Activated CD4-positive, alpha-beta memory T cell treated with anti-CD3 and anti-CD28 coated beads, Interleukin-2, amount 10 ng/mL, durations not matched to agents 7 days and 5 days (primary cell): ENCODE measurements around the gene RUNX1. TPM values are rescaled to one million over a fixed set of nuclear protein-coding genes. Genes with fewer than 3 reads are reported as not detected.
A peak's percentile ranks its signal among the peaks of the same experiment; 100 is the strongest.
"Not testable (repeated sequence)": the region's sequence is repeated elsewhere in the genome, so short reads cannot be mapped to it uniquely, and the experiment has no call there.

ENCODE experiments used
- CTCF ChIA-PET: fragments of 350-600 bp; sonication (Branson Sonifier 250); formaldehyde crosslinking; loops from one replicate; lab custom pipeline; 2021; ENCODE audit warnings: antibody characterized with exemption, inconsistent platforms; lab: Charles Lee
- POLR2A ChIA-PET: fragments of 350-600 bp; sonication (Branson Sonifier 250); formaldehyde crosslinking; loops from one replicate; lab custom pipeline; 2021; ENCODE audit warnings: antibody characterized with exemption; lab: Charles Lee
- DNase-seq: peaks from one replicate; pipeline ENCODE4 v3.0.0-alpha.2; 2020
- H3K27ac Mint-ChIP-seq: one replicate; pipeline ENCODE4 v1.8.0; 2021; ENCODE audit warnings: mild to moderate bottlenecking, mixed read lengths
- H3K27me3 Mint-ChIP-seq: one replicate; pipeline ENCODE4 v1.8.0; 2021; ENCODE audit warnings: mixed read lengths
- H3K36me3 Mint-ChIP-seq: one replicate; pipeline ENCODE4 v1.8.0; 2021; ENCODE audit warnings: low read depth, mixed read lengths
- H3K4me1 Mint-ChIP-seq: one replicate; pipeline ENCODE4 v1.8.0; 2021; ENCODE audit warnings: mixed read lengths
- H3K4me3 Mint-ChIP-seq: one replicate; pipeline ENCODE4 v1.8.0; 2021; ENCODE audit warnings: mild to moderate bottlenecking, mixed read lengths
- H3K9me3 Mint-ChIP-seq: one replicate; pipeline ENCODE4 v1.8.0; 2021; ENCODE audit warnings: mixed read lengths
- total RNA-seq, 2 experiments: library from RNA; stranded (reverse); gene quantifications; one replicate each; pipeline ENCODE4 v1.2.3, GENCODE V29; 2021

Gene RUNX1
- total RNA-seq, 2 experiments from 2014 or later = 53.0 to 56.3 TPM

- ChIA-PET CTCF (no interaction called here), POLR2A (interaction anchor here (1.0 to 1.8 kb wide), 2 partner anchors 25 to 109 kb away, joined by 3 to 4 read pairs; no protein-coding TSS in a partner anchor)
- Mint-ChIP-seq H3K27ac (no peak overlapping the region), H3K9me3 (no peaks in the 10 kb centered on the region), H3K36me3 (peaks cover 23% of the 10 kb centered on the region), H3K4me1 (peaks cover 44% of the 10 kb centered on the region), H3K27me3 (no peaks in the 10 kb centered on the region), H3K4me3 (no peak overlapping the region)
- no peak for DNase-seq
Measured at GRCh38 chr21:34996304-34997101, 52.6 kb downstream of the RUNX1 start.

- no peak overlapping the region for H3K27ac Mint-ChIP-seq
Measured at GRCh38 chr21:34995979-34996303, 53.2 kb downstream of the RUNX1 start.

DNA sequence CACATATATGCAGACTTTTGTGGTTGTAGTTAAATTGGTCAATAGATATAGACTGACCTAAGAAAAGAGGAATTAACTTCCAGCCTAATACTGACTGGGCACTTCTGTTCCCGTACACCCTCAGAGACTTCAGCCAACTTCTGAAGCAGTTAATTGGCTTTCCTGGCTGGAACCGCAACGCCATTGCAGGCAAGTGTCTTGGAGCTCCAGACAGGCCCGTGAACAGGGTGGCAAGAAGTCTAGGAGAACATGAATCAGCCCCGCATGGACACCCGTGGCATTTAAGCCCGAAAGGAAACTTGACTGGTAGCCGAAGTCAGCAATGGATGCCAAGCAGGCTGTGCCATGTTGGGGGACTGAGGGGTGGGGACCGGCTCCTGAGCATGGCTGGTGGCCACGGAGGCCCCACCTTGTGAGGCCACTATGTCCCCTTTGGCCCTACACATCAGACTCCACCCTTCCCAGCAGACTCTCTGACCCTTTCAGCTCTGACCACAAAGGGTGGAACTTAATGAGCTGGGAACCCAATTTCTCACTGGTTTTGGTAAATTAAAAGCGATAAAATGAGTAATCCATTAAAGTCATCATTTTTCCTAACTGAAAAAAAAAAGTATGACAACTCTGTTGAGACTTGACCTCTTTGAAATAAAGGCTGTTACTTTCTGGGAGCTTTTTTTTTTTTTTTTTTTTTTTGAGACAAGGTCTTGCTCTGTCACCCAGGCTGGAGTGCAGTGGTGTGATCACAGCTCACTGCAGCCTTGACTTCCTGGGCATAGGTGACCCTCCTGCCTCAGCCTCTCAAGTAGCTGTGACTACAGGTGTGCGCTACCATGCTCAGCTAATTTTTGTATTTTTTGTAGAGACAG, 54.1 kb downstream of the RUNX1 start:
- H3K4me1 Mint-ChIP-seq = peaks cover 55% of the 10 kb centered on the region
- no peak overlapping the region for H3K27ac Mint-ChIP-seq
- H3K27me3 Mint-ChIP-seq = no peaks in the 10 kb centered on the region
- peaks cover 26% of the 10 kb centered on the region for H3K36me3 Mint-ChIP-seq
- no peak for DNase-seq
- no peaks in the 10 kb centered on the region for H3K9me3 Mint-ChIP-seq
- no peak overlapping the region for H3K4me3 Mint-ChIP-seq
- ChIA-PET POLR2A (interaction anchor here (0.8 to 1.8 kb wide), 5 partner anchors 12 to 107 kb away, joined by 3 to 6 read pairs (median 4); no protein-coding TSS in a partner anchor), CTCF (interaction anchor here (0.6 to 1.2 kb wide), 3 partner anchors 11 to 66 kb away, joined by 3 to 4 read pairs (median 3); no protein-coding TSS in a partner anchor)

More at GRCh38 chr21:34995979-34996303, 53.2 kb downstream of the RUNX1 start:
- Mint-ChIP-seq H3K27me3 (no peaks in the 10 kb centered on the region), H3K36me3 (peaks cover 26% of the 10 kb centered on the region), H3K4me3 (no peak overlapping the region), H3K4me1 (peaks cover 48% of the 10 kb centered on the region), H3K9me3 (no peaks in the 10 kb centered on the region)
- CTCF ChIA-PET = interaction anchor here (1.2 kb wide), 1 partner anchor 12 kb away, joined by 4 read pairs; no protein-coding TSS in a partner anchor
- POLR2A ChIA-PET = interaction anchor here (1.0 to 1.8 kb wide), 2 partner anchors 26 to 108 kb away, joined by 3 to 4 read pairs; no protein-coding TSS in a partner anchor
- no peak for DNase-seq

DNA sequence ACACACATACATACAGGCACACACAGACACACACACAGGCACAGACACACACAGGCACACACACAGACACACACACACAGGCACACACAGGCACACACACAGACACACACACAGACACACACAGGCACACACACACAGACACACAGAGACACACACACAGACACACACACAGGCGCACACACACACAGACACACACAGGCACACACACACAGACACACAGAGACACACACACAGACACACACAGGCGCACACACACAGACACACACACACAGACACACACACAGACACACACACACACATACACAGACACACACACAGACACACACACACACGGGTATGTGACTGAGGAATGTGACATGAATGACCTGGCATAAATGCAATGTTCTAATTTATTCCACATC, 55.6 kb downstream of the RUNX1 start:
- H3K27ac Mint-ChIP-seq, DNase-seq, POLR2A ChIA-PET, H3K9me3 Mint-ChIP-seq, CTCF ChIA-PET, H3K4me3 Mint-ChIP-seq, H3K27me3 Mint-ChIP-seq: not testable (repeated sequence)
- Mint-ChIP-seq H3K4me1 (peaks cover 60% of the 10 kb centered on the region), H3K36me3 (peaks cover 21% of the 10 kb centered on the region)

DNA sequence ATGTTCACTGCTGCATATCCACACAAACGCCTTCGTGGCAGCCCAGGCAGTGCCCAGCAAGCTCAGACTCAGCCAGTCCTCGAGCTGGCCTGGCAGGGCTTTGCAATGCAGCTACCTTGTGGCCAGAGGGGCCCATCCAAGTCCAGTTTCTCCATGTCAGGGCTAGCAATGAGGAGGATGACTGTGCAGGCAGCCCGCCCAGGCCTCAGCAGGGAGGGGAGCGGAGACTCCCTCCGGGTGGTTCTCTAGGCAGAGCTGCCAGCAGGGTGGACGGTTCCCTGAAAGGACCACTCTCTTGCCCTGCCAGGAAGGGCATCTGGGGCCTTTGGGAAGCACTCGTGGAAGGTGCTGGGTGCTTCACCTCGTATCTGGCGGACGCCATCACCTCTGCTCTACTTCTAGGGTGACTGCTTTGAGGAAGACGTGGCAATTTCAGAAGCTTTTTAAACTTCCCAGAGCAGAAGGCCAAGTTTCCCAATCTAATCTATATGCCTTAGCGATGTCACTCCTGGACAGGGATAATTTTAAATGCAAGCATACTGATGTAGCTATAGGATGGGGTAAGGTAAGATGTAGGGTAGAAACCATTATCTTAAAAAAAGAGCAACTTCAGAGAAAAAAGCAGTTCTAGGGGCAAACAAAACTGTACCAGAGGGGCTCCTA, 56.2 kb downstream of the RUNX1 start:
- Mint-ChIP-seq H3K4me1 (peaks cover 65% of the 10 kb centered on the region), H3K4me3 (no peak overlapping the region), H3K36me3 (peaks cover 23% of the 10 kb centered on the region), H3K9me3 (no peaks in the 10 kb centered on the region), H3K27me3 (no peaks in the 10 kb centered on the region), H3K27ac (no peak overlapping the region)
- DNase-seq = no peak
- POLR2A ChIA-PET = interaction anchor here (1.2 kb wide), 1 partner anchor 33 kb away, joined by 4 read pairs; no protein-coding TSS in a partner anchor
- CTCF ChIA-PET = no interaction called here

DNA sequence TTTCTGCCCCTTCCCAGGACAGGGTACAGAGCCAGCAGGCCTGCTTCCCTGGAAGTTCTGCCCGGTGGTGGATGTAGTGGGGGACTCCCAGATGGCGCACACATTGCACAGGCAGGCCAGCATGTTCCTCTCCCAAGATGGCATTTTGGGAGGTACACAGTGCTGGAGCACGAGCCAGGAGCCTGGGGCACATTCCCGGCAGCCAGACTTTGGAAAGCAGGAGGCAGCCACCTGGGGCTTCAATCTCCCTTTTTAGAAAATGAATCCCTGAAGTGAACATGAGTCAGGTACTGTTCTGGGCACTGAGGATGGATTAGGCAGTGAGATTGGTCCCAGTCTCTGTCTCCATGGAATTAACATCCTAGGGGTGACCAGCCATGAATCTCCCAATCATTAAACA, 56.9 kb downstream of the RUNX1 start:
- Mint-ChIP-seq H3K4me3 (no peak overlapping the region), H3K27me3 (no peaks in the 10 kb centered on the region), H3K27ac (no peak overlapping the region), H3K9me3 (no peaks in the 10 kb centered on the region), H3K4me1 (peaks cover 65% of the 10 kb centered on the region), H3K36me3 (peaks cover 24% of the 10 kb centered on the region)
- POLR2A ChIA-PET = interaction anchor here (1.2 kb wide), 1 partner anchor 34 kb away, joined by 4 read pairs; no protein-coding TSS in a partner anchor
- CTCF ChIA-PET = no interaction called here
- no peak for DNase-seq

GRCh38 chr21:34991366-34991957, 57.6 kb downstream of the RUNX1 start:
- Mint-ChIP-seq H3K27me3 (no peaks in the 10 kb centered on the region), H3K36me3 (peaks cover 19% of the 10 kb centered on the region), H3K9me3 (no peaks in the 10 kb centered on the region), H3K4me1 (peaks cover 65% of the 10 kb centered on the region), H3K4me3 (no peak overlapping the region), H3K27ac (peak overlapping the region; percentile 12)
- DNase-seq = no peak
- ChIA-PET POLR2A (no interaction called here), CTCF (no interaction called here)

- Mint-ChIP-seq H3K27me3 (no peaks in the 10 kb centered on the region), H3K4me3 (no peak overlapping the region), H3K27ac (peak overlapping the region; percentile 12), H3K36me3 (peaks cover 20% of the 10 kb centered on the region), H3K9me3 (no peaks in the 10 kb centered on the region), H3K4me1 (peaks cover 65% of the 10 kb centered on the region)
- POLR2A ChIA-PET = interaction anchor here (1.5 to 10.5 kb wide), 8 partner anchors 16 to 103 kb away, joined by 5 to 382 read pairs (median 24); partner anchors contain the start of gene RUNX1
- CTCF ChIA-PET = interaction anchor here (1.2 to 3.8 kb wide), 4 partner anchors 21 to 98 kb away, joined by 3 to 15 read pairs (median 8); no protein-coding TSS in a partner anchor
- no peak for DNase-seq
Measured at GRCh38 chr21:34990842-34991241, 58.3 kb downstream of the RUNX1 start.

DNA sequence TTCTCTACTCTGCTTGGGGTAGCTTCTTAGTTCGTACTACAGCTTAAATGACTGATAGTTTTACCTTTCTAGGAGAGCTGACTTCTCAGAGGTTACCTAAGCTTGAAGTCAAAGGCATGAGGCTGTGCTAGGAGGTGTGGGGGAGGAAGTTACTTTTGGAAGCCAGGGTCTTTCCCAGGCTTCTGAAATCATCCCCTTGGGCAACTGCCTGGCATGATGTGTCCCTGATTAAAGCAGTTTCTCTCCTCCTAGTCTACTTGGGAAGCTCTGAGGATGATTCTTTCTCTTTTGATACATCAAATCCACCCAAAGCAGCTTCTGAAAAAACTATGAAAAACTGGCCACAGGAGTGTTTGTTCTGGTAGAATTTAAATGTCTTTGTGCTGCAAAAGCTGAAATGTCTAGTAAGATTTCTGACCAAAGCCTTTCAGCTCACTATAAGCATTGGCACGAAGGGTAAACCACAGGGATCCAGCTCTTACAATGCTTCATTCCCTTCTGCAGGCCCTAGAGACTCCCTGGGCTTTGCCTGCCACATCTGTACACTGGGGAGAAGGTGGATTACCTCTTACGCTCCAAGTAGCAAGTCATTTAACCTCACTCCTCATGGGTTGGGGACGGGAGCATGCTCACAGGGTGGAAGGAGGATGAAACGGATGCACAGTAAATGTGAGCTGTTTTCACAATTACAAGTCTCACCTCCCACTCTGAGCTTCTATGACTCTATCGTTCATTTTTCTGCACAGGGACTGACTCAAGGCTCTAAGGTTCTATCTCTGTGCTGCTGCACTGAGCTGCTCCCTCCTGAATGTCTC, 59.6 kb downstream of the RUNX1 start:
- POLR2A ChIA-PET = interaction anchor here (0.6 to 10.5 kb wide), 15 partner anchors 10 to 102 kb away, joined by 3 to 382 read pairs (median 11); partner anchors contain the start of gene RUNX1

DNA sequence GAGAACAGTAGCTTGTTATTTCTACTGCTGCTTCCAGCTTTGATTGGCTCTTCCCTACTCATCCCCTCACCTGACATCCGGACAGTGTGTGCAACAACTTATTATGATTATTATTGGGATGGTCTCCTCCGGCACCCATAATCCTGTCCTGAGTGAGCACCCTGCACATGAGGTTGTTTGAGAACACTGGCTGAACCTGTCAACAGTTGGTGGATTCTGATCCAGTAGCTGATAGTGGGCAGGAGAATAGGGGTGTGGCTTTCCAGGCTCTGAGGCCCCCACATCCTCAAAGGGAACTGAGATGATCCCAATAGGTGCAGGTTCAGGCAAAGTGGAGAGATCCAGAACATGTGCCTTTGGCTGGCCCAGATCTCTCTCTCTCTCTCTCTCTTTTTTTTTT, 60.5 kb downstream of the RUNX1 start:
- no peak for DNase-seq
- no peaks in the 10 kb centered on the region for H3K27me3 Mint-ChIP-seq
- H3K9me3 Mint-ChIP-seq = no peaks in the 10 kb centered on the region
- H3K4me3 Mint-ChIP-seq = no peak overlapping the region
- ChIA-PET CTCF (interaction anchor here (0.7 to 3.8 kb wide), 12 partner anchors 11 to 101 kb away, joined by 3 to 15 read pairs (median 4); no protein-coding TSS in a partner anchor), POLR2A (interaction anchor here (0.9 to 10.5 kb wide), 13 partner anchors 11 to 101 kb away, joined by 3 to 382 read pairs (median 16); partner anchors contain the start of gene RUNX1)
- H3K36me3 Mint-ChIP-seq = peaks cover 27% of the 10 kb centered on the region
- H3K27ac Mint-ChIP-seq = peak overlapping the region; percentile 79
- H3K4me1 Mint-ChIP-seq = peaks cover 78% of the 10 kb centered on the region

More for the DNA sequence above, 59.6 kb downstream of the RUNX1 start:
- Mint-ChIP-seq H3K36me3 (peaks cover 24% of the 10 kb centered on the region), H3K27me3 (no peaks in the 10 kb centered on the region), H3K9me3 (no peaks in the 10 kb centered on the region), H3K4me1 (peaks cover 69% of the 10 kb centered on the region), H3K4me3 (no peak overlapping the region), H3K27ac (peak overlapping the region; percentile 79)
- peak; percentile 49 for DNase-seq
- CTCF ChIA-PET = interaction anchor here (0.6 to 3.8 kb wide), 17 partner anchors 10 to 101 kb away, joined by 3 to 15 read pairs (median 3); no protein-coding TSS in a partner anchor

- no peak overlapping the region for H3K4me3 Mint-ChIP-seq
- no peaks in the 10 kb centered on the region for H3K27me3 Mint-ChIP-seq
- peaks cover 83% of the 10 kb centered on the region for H3K4me1 Mint-ChIP-seq
- H3K27ac Mint-ChIP-seq = peak overlapping the region; percentile 77
- CTCF ChIA-PET = interaction anchor here (0.7 to 3.8 kb wide), 8 partner anchors 17 to 100 kb away, joined by 3 to 15 read pairs (median 7); no protein-coding TSS in a partner anchor
- POLR2A ChIA-PET = interaction anchor here (1.0 to 10.5 kb wide), 17 partner anchors 12 to 1332 kb away, joined by 3 to 382 read pairs (median 11); partner anchors contain the start of genes MORC3 and RUNX1
- H3K9me3 Mint-ChIP-seq = no peaks in the 10 kb centered on the region
- no peak for DNase-seq
- peaks cover 27% of the 10 kb centered on the region for H3K36me3 Mint-ChIP-seq
Measured at GRCh38 chr21:34988139-34988538, 61.0 kb downstream of the RUNX1 start.
